Prostate gland (tissue), 2 donors: ENCODE results near the gene CFAP47.

ENCODE experiments used
- POLR2A ChIP-seq: fragments of 450-650 bp; IDR thresholded peaks from one replicate; pipeline ENCODE4 v1.6.1; 2016; ENCODE audit warnings: antibody characterized with exemption, mild to moderate bottlenecking
- POLR2AphosphoS5 ChIP-seq: sonication (generic); formaldehyde crosslinking; IDR thresholded peaks from one replicate; pipeline ENCODE4 v1.6.1; 2017; ENCODE audit warnings: antibody characterized with exemption
- TF ChIP-seq, protein P1 (sequence below), 4 experiments: fragments of 200-600 bp in 2 of 4; fragments of 450-650 bp in 2 of 4; sonication (generic) in 2 of 4; IDR thresholded peaks; 1 replicate in 3 of 4; 2 replicates in 1 of 4; pipeline ENCODE4 v1.5.1; 2016 to 2019; ENCODE audit warnings: antibody characterized with exemption in 4 of 4, mild to moderate bottlenecking in 2 of 4, moderate library complexity in 2 of 4

GRCh38 chrX:36199928-36200327 is 280.4 kb downstream of the CFAP47 start:
- TF ChIP-seq POLR2A = no peak
- no peak for TF ChIP-seq POLR2AphosphoS5
- TF ChIP-seq, protein P1, sequence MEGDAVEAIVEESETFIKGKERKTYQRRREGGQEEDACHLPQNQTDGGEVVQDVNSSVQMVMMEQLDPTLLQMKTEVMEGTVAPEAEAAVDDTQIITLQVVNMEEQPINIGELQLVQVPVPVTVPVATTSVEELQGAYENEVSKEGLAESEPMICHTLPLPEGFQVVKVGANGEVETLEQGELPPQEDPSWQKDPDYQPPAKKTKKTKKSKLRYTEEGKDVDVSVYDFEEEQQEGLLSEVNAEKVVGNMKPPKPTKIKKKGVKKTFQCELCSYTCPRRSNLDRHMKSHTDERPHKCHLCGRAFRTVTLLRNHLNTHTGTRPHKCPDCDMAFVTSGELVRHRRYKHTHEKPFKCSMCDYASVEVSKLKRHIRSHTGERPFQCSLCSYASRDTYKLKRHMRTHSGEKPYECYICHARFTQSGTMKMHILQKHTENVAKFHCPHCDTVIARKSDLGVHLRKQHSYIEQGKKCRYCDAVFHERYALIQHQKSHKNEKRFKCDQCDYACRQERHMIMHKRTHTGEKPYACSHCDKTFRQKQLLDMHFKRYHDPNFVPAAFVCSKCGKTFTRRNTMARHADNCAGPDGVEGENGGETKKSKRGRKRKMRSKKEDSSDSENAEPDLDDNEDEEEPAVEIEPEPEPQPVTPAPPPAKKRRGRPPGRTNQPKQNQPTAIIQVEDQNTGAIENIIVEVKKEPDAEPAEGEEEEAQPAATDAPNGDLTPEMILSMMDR (IDR thresholded peaks at IDR 0.05) = no peak
